GM18868 (cell line): ENCODE data around the gene MBOAT7.

Experiments
- ATAC-seq: cut with Tn5 transposase; IDR thresholded peaks from one replicate; pipeline ENCODE4 v1.9.1; 2021; ENCODE audit warnings: mild to moderate bottlenecking, moderate library complexity; ENCODE audit not compliant: unreplicated experiment

MBOAT7 gene

GRCh38 chr19:54165222-54165621 is 24.2 kb downstream of the MBOAT7 start:
- ATAC-seq = no peak

- ATAC-seq = no peak
Observed at GRCh38 chr19:54164369-54165068, 24.9 kb downstream of the MBOAT7 start.

- no peak for ATAC-seq
Observed at GRCh38 chr19:54162884-54163283, 26.5 kb downstream of the MBOAT7 start.

- no peak for ATAC-seq
Observed at GRCh38 chr19:54162241-54162805, 27.1 kb downstream of the MBOAT7 start.

DNA sequence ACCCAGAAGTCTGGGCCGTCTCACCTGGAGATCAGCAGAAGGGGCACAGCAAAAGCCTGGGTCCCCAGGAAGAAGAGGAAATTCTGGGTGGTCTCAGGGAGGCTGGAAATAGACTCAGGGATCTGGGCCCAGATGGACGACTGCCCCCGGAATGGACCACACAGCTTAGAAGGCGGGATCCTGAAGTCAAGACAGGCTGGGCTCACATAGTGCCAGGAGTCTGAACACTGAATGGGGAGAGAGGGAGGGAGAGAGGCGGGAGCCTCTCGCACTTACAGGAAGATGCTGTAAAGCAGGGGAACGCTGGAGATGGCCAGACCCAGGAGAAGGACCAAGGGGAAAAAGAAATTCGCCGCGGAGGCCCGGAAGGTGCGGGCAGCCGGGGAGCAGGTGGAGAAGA is 28.5 kb downstream of the MBOAT7 start:
- no peak for ATAC-seq

GRCh38 chr19:54160182-54160811 is 29.1 kb downstream of the MBOAT7 start:
- no peak for ATAC-seq

- peak; percentile 93 for ATAC-seq
Observed at GRCh38 chr19:54159352-54160181, 29.8 kb downstream of the MBOAT7 start, which contains the start of gene LENG1. LENG1 (minus strand) TSS chr19:54159721; CDS start chr19:54159695, 26 bp downstream.

GRCh38 chr19:54158812-54159351 is 30.5 kb downstream of the MBOAT7 start:
- no peak for ATAC-seq

- ATAC-seq = no peak
Observed at GRCh38 chr19:54156953-54157352, 32.4 kb downstream of the MBOAT7 start.

DNA sequence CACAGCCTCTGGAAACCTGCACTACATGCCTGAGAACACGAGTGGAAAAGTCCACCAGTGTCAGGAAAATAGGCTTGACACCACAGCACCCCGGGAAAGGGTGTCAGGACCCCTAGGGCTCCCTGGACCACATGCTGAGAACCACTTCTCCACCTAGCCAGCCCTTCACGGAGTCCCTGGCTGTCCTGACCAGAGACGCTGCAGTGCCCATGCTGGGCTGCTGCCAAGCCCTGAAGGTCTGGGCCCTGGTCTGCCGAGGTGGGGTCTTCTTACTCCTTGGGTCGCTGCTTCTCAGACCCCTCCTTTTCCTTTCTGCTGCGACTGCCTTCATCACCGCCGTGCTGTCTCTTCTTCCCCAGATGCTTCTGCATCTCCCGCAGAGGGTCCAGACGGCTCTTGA is 32.9 kb downstream of the MBOAT7 start:
- no peak for ATAC-seq

GRCh38 chr19:54155694-54156093 is 33.7 kb downstream of the MBOAT7 start:
- ATAC-seq = no peak

GRCh38 chr19:54154603-54155345 is 34.6 kb downstream of the MBOAT7 start:
- no peak for ATAC-seq

GRCh38 chr19:54153731-54154326 is 35.6 kb downstream of the MBOAT7 start:
- no peak for ATAC-seq

- no peak for ATAC-seq
Observed at GRCh38 chr19:54152878-54153524, 36.4 kb downstream of the MBOAT7 start.

DNA sequence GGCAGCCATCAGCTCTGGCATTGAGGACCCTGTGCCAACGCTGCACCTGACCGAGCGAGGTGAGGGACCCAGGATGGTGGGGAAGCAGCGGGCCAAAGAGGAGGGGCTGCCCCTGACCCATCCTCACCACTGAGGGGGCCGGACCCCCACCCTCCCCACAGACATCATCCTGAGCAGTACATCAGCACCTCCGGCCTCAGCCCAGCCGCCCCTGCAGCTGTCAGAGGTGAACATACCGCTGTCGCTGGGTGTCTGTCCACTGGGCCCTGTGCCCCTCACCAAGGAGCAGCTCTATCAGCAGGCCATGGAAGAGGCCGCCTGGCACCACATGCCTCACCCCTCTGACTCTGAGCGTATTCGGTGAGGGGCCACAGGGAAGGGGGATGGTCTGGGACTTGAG is 37.1 kb downstream of the MBOAT7 start:
- no peak for ATAC-seq

- no peak for ATAC-seq
Observed at GRCh38 chr19:54151362-54152035, 37.9 kb downstream of the MBOAT7 start.

GRCh38 chr19:54149021-54149812 is 40.2 kb downstream of the MBOAT7 start:
- ATAC-seq = no peak

DNA sequence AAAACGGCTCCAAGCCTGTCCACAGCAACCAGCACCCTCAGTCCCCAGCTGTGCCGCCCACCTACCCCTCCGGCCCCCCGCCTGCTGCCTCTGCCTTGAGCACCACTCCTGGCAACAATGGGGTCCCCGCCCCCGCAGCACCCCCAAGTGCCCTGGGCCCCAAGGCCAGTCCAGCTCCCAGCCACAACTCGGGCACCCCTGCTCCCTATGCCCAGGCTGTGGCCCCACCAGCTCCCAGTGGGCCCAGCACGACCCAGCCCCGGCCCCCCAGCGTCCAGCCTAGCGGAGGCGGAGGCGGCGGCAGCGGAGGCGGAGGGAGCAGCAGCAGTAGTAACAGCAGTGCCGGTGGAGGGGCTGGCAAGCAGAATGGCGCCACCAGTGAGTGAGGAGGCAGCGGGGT is 41.2 kb downstream of the MBOAT7 start:
- no peak for ATAC-seq
